ENCODE measurements around the gene BIRC7.

The BIRC7 gene

DNA sequence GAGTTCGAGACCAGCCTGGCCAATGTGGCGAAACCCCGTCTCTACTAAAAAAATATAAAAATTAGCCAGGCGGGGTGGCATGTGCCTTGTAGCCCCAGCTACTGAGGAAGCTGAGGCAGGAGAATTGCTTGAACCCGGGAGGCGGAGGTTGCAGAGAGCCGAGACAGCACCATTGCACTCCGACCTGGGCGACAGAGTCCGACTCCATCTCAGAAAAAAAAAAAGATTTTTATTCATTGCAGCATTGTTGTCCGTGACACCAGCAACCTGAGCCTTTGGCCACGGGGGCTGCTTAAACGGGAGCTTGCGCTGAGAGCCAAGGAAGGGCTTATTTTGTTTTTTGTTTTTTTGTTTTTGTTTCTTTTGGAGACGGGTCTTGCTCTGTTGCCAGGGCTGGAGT is 44.2 kb downstream of the BIRC7 start:
- POLR2A ChIA-PET, result no interaction called here
- CTCF ChIA-PET, result interaction anchor here (0.6 to 2.7 kb wide), 3 partner anchors 11 to 181 kb away, joined by 3 to 9 read pairs (median 7); no protein-coding TSS in a partner anchor
- no peak for TF ChIP-seq FOXK2 (IDR thresholded peaks at IDR 0.05)
- no peak for TF ChIP-seq TARDBP (IDR thresholded peaks at IDR 0.05)
- no peak for TF ChIP-seq SUZ12 (IDR thresholded peaks at IDR 0.05)
- no peak for TF ChIP-seq BHLHE40 (IDR thresholded peaks at IDR 0.05; ENCODE audit: borderline replicate concordance)
- TF ChIP-seq ELF4 (IDR thresholded peaks at IDR 0.05), result no peak
- TF ChIP-seq LEF1 (IDR thresholded peaks at IDR 0.05; ENCODE audit: borderline replicate concordance), result no peak
- no peak for DNase-seq (ENCODE audit: extremely low spot score)

DNA sequence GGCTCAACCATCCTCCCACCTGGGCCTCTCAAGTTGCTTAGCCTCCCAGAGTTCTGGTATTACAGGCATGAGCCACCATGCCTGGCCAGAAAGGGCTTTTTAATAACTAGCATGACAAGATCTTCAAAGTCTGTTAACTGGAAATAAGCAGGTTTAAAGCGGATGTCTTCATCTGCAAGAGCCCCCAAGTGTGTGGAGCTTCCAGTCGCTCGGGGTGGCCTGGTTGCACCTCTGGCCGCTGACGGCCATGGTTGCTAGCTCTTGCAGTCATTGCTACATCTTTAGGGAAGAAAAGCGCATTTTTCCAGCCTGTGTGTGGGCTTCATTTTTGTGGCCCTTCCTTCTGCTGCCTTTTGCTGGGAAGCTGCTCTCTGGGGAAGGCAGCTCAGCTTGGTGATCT is 44.7 kb downstream of the BIRC7 start:
- CTCF ChIA-PET, result interaction anchor here (0.6 to 2.7 kb wide), 3 partner anchors 11 to 181 kb away, joined by 3 to 9 read pairs (median 7); no protein-coding TSS in a partner anchor
- DNase-seq (ENCODE audit: extremely low spot score), result no peak
- POLR2A ChIA-PET, result interaction anchor here (1.3 kb wide), 1 partner anchor 60 kb away, joined by 3 read pairs; no protein-coding TSS in a partner anchor
- TF ChIP-seq FOXK2 (IDR thresholded peaks at IDR 0.05), result no peak
- TF ChIP-seq SUZ12 (IDR thresholded peaks at IDR 0.05), result no peak

DNA sequence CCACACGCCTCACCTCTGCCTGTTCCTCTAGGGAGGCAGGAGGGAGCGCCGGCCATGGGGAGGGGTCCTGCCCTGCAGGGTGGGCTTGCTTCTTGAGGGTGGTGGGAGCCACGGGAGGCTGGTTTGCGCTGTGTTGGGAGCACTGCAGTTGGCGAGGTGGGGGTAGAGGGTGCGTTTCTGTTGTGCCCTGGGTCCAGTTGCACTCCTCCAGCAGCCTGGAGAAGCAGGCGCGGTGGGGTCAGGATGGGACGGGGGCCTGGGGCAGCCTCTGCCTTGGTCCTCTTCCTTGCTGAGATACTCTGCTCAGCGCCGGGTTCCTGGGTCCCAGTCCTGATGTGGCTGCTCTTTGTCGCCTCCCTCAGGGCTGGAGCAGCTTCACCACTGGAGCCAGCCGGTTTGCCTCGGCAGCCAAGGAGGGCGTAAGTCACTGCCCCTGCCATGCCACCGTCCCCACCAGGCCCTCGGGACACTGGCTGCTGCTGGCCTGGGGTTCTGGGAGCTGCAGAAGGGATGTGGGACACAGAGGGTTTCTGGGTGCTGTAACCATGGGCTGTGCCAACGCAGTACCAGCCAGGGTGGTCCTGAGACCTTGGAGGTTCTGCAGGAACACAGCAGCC is 45.3 kb downstream of the BIRC7 start:
- POLR2A ChIA-PET, result interaction anchor here (1.3 kb wide), 1 partner anchor 60 kb away, joined by 3 read pairs; no protein-coding TSS in a partner anchor
- DNase-seq (ENCODE audit: extremely low spot score), result peak; percentile 46
- CTCF ChIA-PET, result interaction anchor here (2.1 to 2.7 kb wide), 2 partner anchors 10 to 57 kb away, joined by 7 to 9 read pairs; no protein-coding TSS in a partner anchor
- no peak for TF ChIP-seq SUZ12 (IDR thresholded peaks at IDR 0.05)
- TF ChIP-seq ARNT (IDR thresholded peaks at IDR 0.05), result no peak
- TF ChIP-seq TARDBP (IDR thresholded peaks at IDR 0.05), result no peak
- TF ChIP-seq L3MBTL2 (conservative IDR thresholded peaks at IDR 0.05), result no peak
- TF ChIP-seq ZNF384 (IDR thresholded peaks at IDR 0.05), result no peak
- no peak for TF ChIP-seq SP1 (IDR thresholded peaks at IDR 0.05)
- no peak for TF ChIP-seq BHLHE40 (IDR thresholded peaks at IDR 0.05; ENCODE audit: borderline replicate concordance)
- TF ChIP-seq, protein P1, sequence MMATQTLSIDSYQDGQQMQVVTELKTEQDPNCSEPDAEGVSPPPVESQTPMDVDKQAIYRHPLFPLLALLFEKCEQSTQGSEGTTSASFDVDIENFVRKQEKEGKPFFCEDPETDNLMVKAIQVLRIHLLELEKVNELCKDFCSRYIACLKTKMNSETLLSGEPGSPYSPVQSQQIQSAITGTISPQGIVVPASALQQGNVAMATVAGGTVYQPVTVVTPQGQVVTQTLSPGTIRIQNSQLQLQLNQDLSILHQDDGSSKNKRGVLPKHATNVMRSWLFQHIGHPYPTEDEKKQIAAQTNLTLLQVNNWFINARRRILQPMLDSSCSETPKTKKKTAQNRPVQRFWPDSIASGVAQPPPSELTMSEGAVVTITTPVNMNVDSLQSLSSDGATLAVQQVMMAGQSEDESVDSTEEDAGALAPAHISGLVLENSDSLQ (IDR thresholded peaks at IDR 0.05), result no peak
- no peak for TF ChIP-seq NFRKB (IDR thresholded peaks at IDR 0.05)
- no peak for TF ChIP-seq FOXA1 (IDR thresholded peaks at IDR 0.05)
- TF ChIP-seq CTBP1 (IDR thresholded peaks at IDR 0.05; ENCODE audit: borderline replicate concordance), result no peak
- TF ChIP-seq HDGF (IDR thresholded peaks at IDR 0.05; ENCODE audit: borderline replicate concordance), result no peak

DNA sequence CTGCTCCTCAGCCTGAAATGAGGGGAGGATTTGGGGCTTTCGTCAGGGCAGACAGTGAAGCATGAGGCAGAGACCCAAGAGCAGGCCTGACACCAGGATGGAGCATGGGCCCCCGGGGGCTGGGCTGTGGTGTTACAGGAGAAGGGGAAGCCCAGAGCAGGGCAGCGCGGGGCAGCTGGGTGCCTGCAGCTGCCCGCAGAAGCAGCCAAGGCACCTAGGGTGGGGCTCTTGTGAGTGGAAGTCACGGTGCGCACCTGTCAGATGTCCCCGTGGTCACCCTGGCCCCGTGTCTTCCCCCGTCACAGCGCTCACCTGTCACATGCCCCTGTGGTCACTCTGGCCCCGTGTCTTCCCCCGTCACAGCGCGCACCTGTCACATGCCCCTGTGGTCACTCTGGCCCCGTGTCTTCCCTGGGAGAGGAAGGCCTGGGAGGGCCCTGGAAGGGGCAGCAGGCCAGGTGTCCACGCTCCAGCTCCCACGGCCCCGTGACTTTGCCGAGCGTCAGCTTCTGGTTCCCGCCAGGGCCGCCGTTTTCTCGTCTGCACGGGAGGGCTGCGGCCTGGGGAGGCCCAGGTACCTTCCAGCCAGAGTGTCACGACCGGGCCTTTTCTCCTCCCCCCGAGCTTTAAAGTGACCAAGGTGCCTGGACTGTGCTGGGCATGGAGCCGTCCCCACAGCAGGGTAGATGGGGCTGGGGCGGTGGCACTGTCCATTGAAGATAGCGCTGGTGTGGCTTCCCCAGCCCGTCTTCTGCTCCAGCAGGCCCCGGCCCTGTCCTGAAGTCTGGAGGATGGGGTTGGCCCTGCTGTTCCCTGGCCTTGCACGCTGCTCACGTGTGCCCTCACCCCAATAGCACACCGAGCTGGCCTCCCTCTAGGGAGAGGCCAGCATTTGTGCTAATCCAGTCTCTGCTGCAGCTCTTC is 46.3 kb downstream of the BIRC7 start:
- CTCF ChIA-PET, result interaction anchor here (2.7 kb wide), 1 partner anchor 9 kb away, joined by 9 read pairs; no protein-coding TSS in a partner anchor
- DNase-seq (ENCODE audit: extremely low spot score), result no peak
- no peak for TF ChIP-seq ARNT (IDR thresholded peaks at IDR 0.05)
- POLR2A ChIA-PET, result no interaction called here

DNA sequence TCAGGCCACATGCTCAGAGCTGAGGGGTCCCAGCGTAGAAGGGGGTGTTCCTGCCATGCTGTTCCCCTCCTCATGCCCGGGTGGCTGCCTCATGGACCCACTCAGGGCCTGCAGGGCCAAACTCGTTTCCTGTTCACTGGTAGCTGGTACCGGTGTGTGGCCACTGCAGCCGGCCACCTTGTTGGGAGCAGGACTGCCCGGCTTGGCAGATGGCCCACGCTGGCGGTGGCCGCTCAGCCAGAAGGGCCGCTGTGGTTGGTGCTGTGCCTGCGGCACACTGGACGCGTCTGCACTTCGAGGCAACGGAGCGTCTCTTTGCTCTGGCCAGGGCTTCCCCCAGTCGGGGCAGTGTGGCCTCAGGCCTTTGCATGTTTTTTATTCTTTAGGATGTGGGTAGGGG is 47.2 kb downstream of the BIRC7 start:
- ChIA-PET CTCF (no interaction called here), POLR2A (no interaction called here)
- TF ChIP-seq ZNF384 (IDR thresholded peaks at IDR 0.05), result no peak
- TF ChIP-seq FOXA1 (IDR thresholded peaks at IDR 0.05), result no peak
- no peak for TF ChIP-seq BHLHE40 (IDR thresholded peaks at IDR 0.05; ENCODE audit: borderline replicate concordance)
- TF ChIP-seq NFRKB (IDR thresholded peaks at IDR 0.05), result no peak
- TF ChIP-seq FOXK2 (IDR thresholded peaks at IDR 0.05), result no peak
- TF ChIP-seq HDGF (IDR thresholded peaks at IDR 0.05; ENCODE audit: borderline replicate concordance), result no peak
- TF ChIP-seq LEF1 (IDR thresholded peaks at IDR 0.05; ENCODE audit: borderline replicate concordance), result no peak
- no peak for TF ChIP-seq TARDBP (IDR thresholded peaks at IDR 0.05)
- TF ChIP-seq SUZ12 (IDR thresholded peaks at IDR 0.05), result no peak
- TF ChIP-seq, protein P1 (IDR thresholded peaks at IDR 0.05), result no peak
- TF ChIP-seq ARNT (IDR thresholded peaks at IDR 0.05), result no peak
- TF ChIP-seq FOXM1 (IDR thresholded peaks at IDR 0.05; ENCODE audit: borderline replicate concordance), result no peak
- no peak for TF ChIP-seq CTBP1 (IDR thresholded peaks at IDR 0.05; ENCODE audit: borderline replicate concordance)
- no peak for TF ChIP-seq L3MBTL2 (conservative IDR thresholded peaks at IDR 0.05)
- no peak for TF ChIP-seq ELF4 (IDR thresholded peaks at IDR 0.05)
- no peak for DNase-seq (ENCODE audit: extremely low spot score)

DNA sequence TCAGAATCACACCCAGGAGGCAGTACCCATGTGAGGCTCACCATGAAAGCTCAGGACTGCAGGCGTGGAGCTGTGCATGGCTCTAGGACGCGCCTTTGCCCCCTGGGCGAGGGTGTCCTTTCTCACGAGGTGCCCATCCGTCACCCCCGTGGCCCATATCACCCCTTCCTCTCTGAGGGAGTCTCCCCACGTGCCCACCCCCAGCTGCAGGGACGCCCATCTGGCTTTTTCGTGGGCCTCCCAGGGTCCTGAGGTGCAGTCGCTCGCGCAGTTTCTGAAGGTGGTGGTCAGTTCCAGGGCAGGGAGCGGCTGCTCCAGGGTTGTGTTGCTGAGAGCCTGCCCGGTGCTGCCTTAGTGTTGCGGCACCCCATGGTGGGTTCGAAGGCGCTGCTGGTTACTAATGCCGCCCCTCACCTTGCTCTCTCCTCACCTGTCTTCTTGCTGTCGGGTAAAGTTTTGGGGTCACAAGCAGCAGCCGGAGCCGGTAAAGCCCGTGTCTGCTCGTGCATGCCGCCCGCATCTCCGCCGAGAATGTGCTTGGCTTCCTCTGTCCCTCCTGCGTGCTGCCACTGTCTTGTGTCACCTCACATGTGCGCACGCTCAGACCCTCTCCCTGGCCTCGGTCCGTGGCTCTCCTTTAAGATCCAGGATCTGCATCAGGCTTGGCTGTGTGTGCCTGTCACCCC is 47.8 kb downstream of the BIRC7 start:
- DNase-seq (ENCODE audit: extremely low spot score), result no peak
- CTCF ChIA-PET, result no interaction called here
- POLR2A ChIA-PET, result no interaction called here
- no peak for TF ChIP-seq BHLHE40 (IDR thresholded peaks at IDR 0.05; ENCODE audit: borderline replicate concordance)
- no peak for TF ChIP-seq LEF1 (IDR thresholded peaks at IDR 0.05; ENCODE audit: borderline replicate concordance)
- TF ChIP-seq NFRKB (IDR thresholded peaks at IDR 0.05), result no peak
- TF ChIP-seq SP1 (IDR thresholded peaks at IDR 0.05), result no peak
- TF ChIP-seq FOXA1 (IDR thresholded peaks at IDR 0.05), result no peak
- TF ChIP-seq FOXM1 (IDR thresholded peaks at IDR 0.05; ENCODE audit: borderline replicate concordance), result no peak
- no peak for TF ChIP-seq ELF4 (IDR thresholded peaks at IDR 0.05)
- no peak for TF ChIP-seq SUZ12 (IDR thresholded peaks at IDR 0.05)
- TF ChIP-seq TARDBP (IDR thresholded peaks at IDR 0.05), result no peak
- no peak for TF ChIP-seq FOXK2 (IDR thresholded peaks at IDR 0.05)
- no peak for TF ChIP-seq CTBP1 (IDR thresholded peaks at IDR 0.05; ENCODE audit: borderline replicate concordance)
- TF ChIP-seq L3MBTL2 (conservative IDR thresholded peaks at IDR 0.05), result no peak
- no peak for TF ChIP-seq ARNT (IDR thresholded peaks at IDR 0.05)

Measured in HEK293T (cell line).